ENCODE data around the gene FBXL17.

- no peak for TF ChIP-seq POLR2H (tag; IDR thresholded peaks at IDR 0.05; ENCODE audit: low read depth)
- TF ChIP-seq E2F5 (CRISPR knock-in tag; IDR thresholded peaks at IDR 0.05) = no peak
- TF ChIP-seq CTCF (IDR thresholded peaks at IDR 0.05 in 2 of 3, conservative IDR thresholded peaks at IDR 0.05 in 1 of 3; ENCODE audit: insufficient read depth in 2 of 3, low read depth in 1 of 3, low read length in 3 of 3) = no peak
- TF ChIP-seq POLR2AphosphoS5 (IDR thresholded peaks at IDR 0.05; ENCODE audit: control insufficient read depth, insufficient read depth, low read depth, low read length) = no peak
- no peak for TF ChIP-seq ETS1 (conservative IDR thresholded peaks at IDR 0.05; ENCODE audit: control insufficient read depth, low read depth, low read length)
- no peak for TF ChIP-seq ZHX1 (conservative IDR thresholded peaks at IDR 0.05; ENCODE audit: low read length)
- TF ChIP-seq ADNP (tag; IDR thresholded peaks at IDR 0.05) = no peak
- no peak for TF ChIP-seq NRF1 (conservative IDR thresholded peaks at IDR 0.05 in 1 of 2, IDR thresholded peaks at IDR 0.05 in 1 of 2)
Measured at GRCh38 chr5:108259306-108259705, 122.6 kb downstream of the FBXL17 start.

Data from K562 (cell line).